Measurements from ENCODE around the gene IL34. TPM values are rescaled to one million over a fixed set of nuclear protein-coding genes. Genes with fewer than 3 reads are reported as not detected.
A peak's percentile ranks its signal among the peaks of the same experiment; 100 is the strongest.

Gene IL34
- total and polyA plus RNA-seq, 4 donors = 0.25 to 0.93 (median 0.42) TPM

DNA sequence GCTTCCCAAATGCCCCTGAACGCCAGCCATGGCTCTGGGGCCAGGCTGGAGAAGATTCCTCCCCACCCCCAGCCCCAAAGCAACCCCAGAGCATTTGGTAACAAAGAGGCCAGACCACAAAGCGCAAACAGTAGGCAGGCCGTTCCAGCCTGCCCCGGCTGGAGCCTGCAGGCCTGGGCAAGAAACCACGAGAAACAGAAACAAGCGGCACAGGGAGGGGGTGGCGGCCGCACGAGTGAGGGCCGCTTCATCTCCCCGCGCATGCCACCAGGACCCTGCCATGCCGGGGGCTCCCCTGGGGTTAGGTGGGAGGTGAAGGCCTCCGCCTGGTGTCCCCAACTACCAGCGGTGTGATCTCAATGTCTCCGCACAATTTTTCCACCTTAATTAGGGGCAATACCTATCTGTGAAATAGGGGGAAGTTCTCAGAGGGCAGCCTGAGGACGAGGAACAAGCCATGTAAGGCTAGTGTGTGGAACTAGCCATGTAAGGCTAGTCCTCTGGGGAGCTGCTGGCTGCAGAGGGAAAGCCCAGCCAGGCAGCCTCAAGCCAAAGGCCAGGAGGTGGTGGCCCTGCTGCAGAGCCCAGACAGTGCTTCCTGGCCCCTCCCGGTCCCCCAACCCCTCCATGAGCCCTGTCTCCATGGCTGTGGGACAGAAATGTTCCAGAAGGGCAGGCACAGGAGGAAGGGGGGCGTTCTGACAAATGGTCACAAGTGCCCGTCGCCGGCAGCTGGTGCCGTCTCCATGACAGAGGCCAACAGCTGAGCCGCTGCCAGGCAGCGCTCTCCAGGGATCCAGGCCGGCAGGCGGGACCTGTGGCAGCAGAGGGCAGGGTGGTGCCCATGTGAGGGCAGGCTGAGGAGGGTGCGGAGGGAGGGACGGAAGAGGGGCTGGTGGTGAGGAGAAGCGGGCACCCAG is 54.0 kb downstream of the IL34 start:
- Histone ChIP-seq H3K4me3 (ENCODE audit: low read depth in 1 of 3, low read length in 3 of 3) (no peak overlapping the region), H3K9ac (ENCODE audit: low read depth in 1 of 2, low read length in 2 of 2) (no peak overlapping the region), H3K4me1 (ENCODE audit: control insufficient read depth in 4 of 4, insufficient read depth in 4 of 4, low read length in 3 of 4) (peaks cover 17 to 48% (median 31%) of the 10 kb centered on the region in 4 donors), H3K9me3 (ENCODE audit: control insufficient read depth in 4 of 4, low read length in 3 of 4) (no peaks in the 10 kb centered on the region), H3K27ac (ENCODE audit: low read depth in 1 of 2, low read length in 2 of 2) (peak overlapping the region in 1 of 2 donors; percentile 21), H3K27me3 (ENCODE audit: control insufficient read depth in 4 of 4, insufficient read depth in 4 of 4, low read length in 3 of 4) (no peaks in the 10 kb centered on the region), H3K36me3 (ENCODE audit: control insufficient read depth in 4 of 4, insufficient read depth in 3 of 4, low read depth in 1 of 4, low read length in 3 of 4) (peaks cover 0 to 2% (median 0%) of the 10 kb centered on the region in 4 donors)
- peak in 1 of 2 donors; percentile 20 for TF ChIP-seq HNF4A (conservative IDR thresholded peaks at IDR 0.05)
- peak; percentile 38 to 41 for TF ChIP-seq RAD21 (IDR thresholded peaks at IDR 0.05)
- TF ChIP-seq GABPA (IDR thresholded peaks at IDR 0.05 in 1 of 2, conservative IDR thresholded peaks at IDR 0.05 in 1 of 2) = no peak
- WGBS = 71% methylated on average over 30 of the region's 30 CpGs
- no peak for DNase-seq (ENCODE audit: low spot score)

DNA sequence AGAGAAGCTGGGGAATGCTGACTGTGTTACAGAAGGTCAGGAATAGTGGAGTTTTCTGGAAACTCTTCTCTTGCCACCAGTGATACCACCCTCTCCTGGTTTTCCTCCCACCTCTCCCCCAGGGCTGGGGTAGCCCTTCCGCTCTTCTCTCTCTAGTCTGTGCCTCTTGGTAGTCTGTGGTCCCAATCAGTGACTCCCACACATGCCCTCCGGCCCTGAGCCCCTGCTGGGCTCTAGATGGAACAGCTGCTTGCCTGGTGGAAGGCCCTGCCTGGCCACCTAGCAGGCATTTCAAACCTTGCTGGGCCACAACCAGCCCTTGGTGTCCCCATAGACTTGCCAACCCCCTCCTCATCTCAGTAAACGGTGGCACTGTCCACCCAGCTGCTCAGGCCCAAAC is 54.7 kb downstream of the IL34 start:
- WGBS = 91% methylated on average over 3 of the region's 3 CpGs
- DNase-seq (ENCODE audit: low spot score) = no peak
- Histone ChIP-seq H3K27me3 (ENCODE audit: control insufficient read depth in 4 of 4, insufficient read depth in 4 of 4, low read length in 3 of 4) (no peaks in the 10 kb centered on the region), H3K36me3 (ENCODE audit: control insufficient read depth in 4 of 4, insufficient read depth in 3 of 4, low read depth in 1 of 4, low read length in 3 of 4) (peaks cover 0 to 2% (median 0%) of the 10 kb centered on the region in 4 donors), H3K9ac (ENCODE audit: low read depth in 1 of 2, low read length in 2 of 2) (no peak overlapping the region), H3K4me3 (ENCODE audit: low read depth in 1 of 3, low read length in 3 of 3) (no peak overlapping the region), H3K9me3 (ENCODE audit: control insufficient read depth in 4 of 4, low read length in 3 of 4) (no peaks in the 10 kb centered on the region), H3K27ac (ENCODE audit: low read depth in 1 of 2, low read length in 2 of 2) (peak overlapping the region in 1 of 2 donors; percentile 21), H3K4me1 (ENCODE audit: control insufficient read depth in 4 of 4, insufficient read depth in 4 of 4, low read length in 3 of 4) (peaks cover 11 to 41% (median 28%) of the 10 kb centered on the region in 4 donors)
- no peak for TF ChIP-seq NR2F2 (IDR thresholded peaks at IDR 0.05)
- TF ChIP-seq HNF4G (IDR thresholded peaks at IDR 0.05) = no peak
- no peak for TF ChIP-seq FOXA2 (IDR thresholded peaks at IDR 0.05)
- TF ChIP-seq, protein P1, sequence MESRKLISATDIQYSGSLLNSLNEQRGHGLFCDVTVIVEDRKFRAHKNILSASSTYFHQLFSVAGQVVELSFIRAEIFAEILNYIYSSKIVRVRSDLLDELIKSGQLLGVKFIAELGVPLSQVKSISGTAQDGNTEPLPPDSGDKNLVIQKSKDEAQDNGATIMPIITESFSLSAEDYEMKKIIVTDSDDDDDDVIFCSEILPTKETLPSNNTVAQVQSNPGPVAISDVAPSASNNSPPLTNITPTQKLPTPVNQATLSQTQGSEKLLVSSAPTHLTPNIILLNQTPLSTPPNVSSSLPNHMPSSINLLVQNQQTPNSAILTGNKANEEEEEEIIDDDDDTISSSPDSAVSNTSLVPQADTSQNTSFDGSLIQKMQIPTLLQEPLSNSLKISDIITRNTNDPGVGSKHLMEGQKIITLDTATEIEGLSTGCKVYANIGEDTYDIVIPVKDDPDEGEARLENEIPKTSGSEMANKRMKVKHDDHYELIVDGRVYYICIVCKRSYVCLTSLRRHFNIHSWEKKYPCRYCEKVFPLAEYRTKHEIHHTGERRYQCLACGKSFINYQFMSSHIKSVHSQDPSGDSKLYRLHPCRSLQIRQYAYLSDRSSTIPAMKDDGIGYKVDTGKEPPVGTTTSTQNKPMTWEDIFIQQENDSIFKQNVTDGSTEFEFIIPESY (IDR thresholded peaks at IDR 0.05) = no peak
- no peak for TF ChIP-seq YY1 (IDR thresholded peaks at IDR 0.05)
- TF ChIP-seq TAF1 (conservative IDR thresholded peaks at IDR 0.05) = no peak
- TF ChIP-seq HNF4A (conservative IDR thresholded peaks at IDR 0.05) = no peak
- TF ChIP-seq GABPA (IDR thresholded peaks at IDR 0.05 in 1 of 2, conservative IDR thresholded peaks at IDR 0.05 in 1 of 2) = no peak
- no peak for TF ChIP-seq RXRA (IDR thresholded peaks at IDR 0.05)
- TF ChIP-seq, protein P2, sequence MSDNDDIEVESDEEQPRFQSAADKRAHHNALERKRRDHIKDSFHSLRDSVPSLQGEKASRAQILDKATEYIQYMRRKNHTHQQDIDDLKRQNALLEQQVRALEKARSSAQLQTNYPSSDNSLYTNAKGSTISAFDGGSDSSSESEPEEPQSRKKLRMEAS (IDR thresholded peaks at IDR 0.05) = no peak
- no peak for TF ChIP-seq JUND (IDR thresholded peaks at IDR 0.05)
- TF ChIP-seq RAD21 (IDR thresholded peaks at IDR 0.05) = no peak
- TF ChIP-seq, protein P3, sequence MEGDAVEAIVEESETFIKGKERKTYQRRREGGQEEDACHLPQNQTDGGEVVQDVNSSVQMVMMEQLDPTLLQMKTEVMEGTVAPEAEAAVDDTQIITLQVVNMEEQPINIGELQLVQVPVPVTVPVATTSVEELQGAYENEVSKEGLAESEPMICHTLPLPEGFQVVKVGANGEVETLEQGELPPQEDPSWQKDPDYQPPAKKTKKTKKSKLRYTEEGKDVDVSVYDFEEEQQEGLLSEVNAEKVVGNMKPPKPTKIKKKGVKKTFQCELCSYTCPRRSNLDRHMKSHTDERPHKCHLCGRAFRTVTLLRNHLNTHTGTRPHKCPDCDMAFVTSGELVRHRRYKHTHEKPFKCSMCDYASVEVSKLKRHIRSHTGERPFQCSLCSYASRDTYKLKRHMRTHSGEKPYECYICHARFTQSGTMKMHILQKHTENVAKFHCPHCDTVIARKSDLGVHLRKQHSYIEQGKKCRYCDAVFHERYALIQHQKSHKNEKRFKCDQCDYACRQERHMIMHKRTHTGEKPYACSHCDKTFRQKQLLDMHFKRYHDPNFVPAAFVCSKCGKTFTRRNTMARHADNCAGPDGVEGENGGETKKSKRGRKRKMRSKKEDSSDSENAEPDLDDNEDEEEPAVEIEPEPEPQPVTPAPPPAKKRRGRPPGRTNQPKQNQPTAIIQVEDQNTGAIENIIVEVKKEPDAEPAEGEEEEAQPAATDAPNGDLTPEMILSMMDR (IDR thresholded peaks at IDR 0.05; ENCODE audit: low read depth, low read length, missing input control) = no peak
- TF ChIP-seq, protein P4, sequence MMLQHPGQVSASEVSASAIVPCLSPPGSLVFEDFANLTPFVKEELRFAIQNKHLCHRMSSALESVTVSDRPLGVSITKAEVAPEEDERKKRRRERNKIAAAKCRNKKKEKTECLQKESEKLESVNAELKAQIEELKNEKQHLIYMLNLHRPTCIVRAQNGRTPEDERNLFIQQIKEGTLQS (IDR thresholded peaks at IDR 0.05) = no peak
- no peak for TF ChIP-seq SP1 (IDR thresholded peaks at IDR 0.05)
- TF ChIP-seq REST (IDR thresholded peaks at IDR 0.05) = no peak
